Astrocyte (in vitro differentiated cells and primary cell): ENCODE results near the gene NDUFA8. TPM values are rescaled to one million over a fixed set of nuclear protein-coding genes. Genes with fewer than 3 reads are reported as not detected.

Experiments
- DNase-seq: peaks from one replicate; pipeline ENCODE4 v3.0.0-alpha.2; 2010; ENCODE audit warnings: low read depth
- FAIRE-seq: peaks from 2 replicates; lab custom pipeline; 2011; peaks lifted over from hg19 to GRCh38; lab: Jason Lieb, UNC
- H2AFZ ChIP-seq: 2 replicates; pipeline ENCODE4 v1.6.0; 2012; ENCODE audit warnings: low read depth, low read length, inconsistent platforms
- H3K27ac ChIP-seq: 2 replicates; pipeline ENCODE4 v1.5.1; 2011; ENCODE audit warnings: low read depth, low read length, inconsistent platforms
- H3K27me3 ChIP-seq: 2 replicates; pipeline ENCODE4 v1.6.0; 2011; ENCODE audit warnings: low read length, inconsistent platforms; ENCODE audit not compliant: insufficient read depth
- H3K36me3 ChIP-seq: 2 replicates; pipeline ENCODE4 v1.5.1; 2011; ENCODE audit warnings: low read length, inconsistent platforms; ENCODE audit not compliant: insufficient read depth
- H3K4me1 ChIP-seq: 2 replicates; pipeline ENCODE4 v1.5.1; 2011; ENCODE audit warnings: low read length, inconsistent platforms; ENCODE audit not compliant: insufficient read depth
- H3K4me2 ChIP-seq: 2 replicates; pipeline ENCODE4 v1.6.0; 2012; ENCODE audit warnings: low read length, inconsistent platforms
- H3K4me3 ChIP-seq: 2 replicates; pipeline ENCODE4 v1.5.1; 2011; ENCODE audit warnings: low read depth, mild to moderate bottlenecking, low read length, inconsistent platforms; ENCODE audit not compliant: insufficient read depth
- H3K79me2 ChIP-seq: 2 replicates; pipeline ENCODE4 v1.6.0; 2012; ENCODE audit warnings: mild to moderate bottlenecking, low read length, inconsistent platforms; ENCODE audit not compliant: insufficient read depth
- H3K9ac ChIP-seq: 2 replicates; pipeline ENCODE4 v1.6.0; 2012; ENCODE audit warnings: mild to moderate bottlenecking, low read length, inconsistent platforms
- H3K9me3 ChIP-seq: 2 replicates; pipeline ENCODE4 v1.5.1; 2012; ENCODE audit warnings: low read depth, mild to moderate bottlenecking, low read length, inconsistent platforms; ENCODE audit not compliant: insufficient read depth
- H4K20me1 ChIP-seq: 2 replicates; pipeline ENCODE4 v1.6.0; 2012; ENCODE audit warnings: low read length, inconsistent platforms; ENCODE audit not compliant: insufficient read depth
- H3K27ac Mint-ChIP-seq: one replicate; pipeline ENCODE4 v1.8.0; 2021; ENCODE audit warnings: mild to moderate bottlenecking, mixed read lengths; ENCODE audit not compliant: unreplicated experiment
- H3K27me3 Mint-ChIP-seq: one replicate; pipeline ENCODE4 v1.8.0; 2021; ENCODE audit warnings: low read depth, mixed read lengths; ENCODE audit not compliant: unreplicated experiment
- H3K36me3 Mint-ChIP-seq: one replicate; pipeline ENCODE4 v1.8.0; 2021; ENCODE audit warnings: low read depth, mixed read lengths; ENCODE audit not compliant: unreplicated experiment
- H3K4me1 Mint-ChIP-seq: one replicate; pipeline ENCODE4 v1.8.0; 2021; ENCODE audit warnings: low read depth, mixed read lengths; ENCODE audit not compliant: unreplicated experiment
- H3K4me3 Mint-ChIP-seq: one replicate; pipeline ENCODE4 v1.8.0; 2021; ENCODE audit warnings: mild to moderate bottlenecking, moderate library complexity, mixed read lengths; ENCODE audit not compliant: unreplicated experiment
- H3K9me3 Mint-ChIP-seq: one replicate; pipeline ENCODE4 v1.8.0; 2021; ENCODE audit warnings: mild to moderate bottlenecking, mixed read lengths; ENCODE audit not compliant: unreplicated experiment
- EZH2 ChIP-seq: IDR thresholded peaks from 2 replicates; pipeline ENCODE4 v1.6.1; 2012; ENCODE audit warnings: mild to moderate bottlenecking, low read length, inconsistent platforms; ENCODE audit not compliant: insufficient read depth
- total RNA-seq: library from RNA; stranded (reverse); gene quantifications from 2 replicates; pipeline ENCODE4 v1.2.1, GENCODE V29; 2021
- TF ChIP-seq, protein P1 (sequence below): IDR thresholded peaks from 2 replicates; pipeline ENCODE4 v1.5.1; 2011; ENCODE audit warnings: low read depth, mild to moderate bottlenecking, inconsistent platforms, low read length, moderate library complexity; ENCODE audit not compliant: insufficient read depth

Gene NDUFA8
- total RNA-seq, 1 donor from 2014 or later = 52.3 TPM

DNA sequence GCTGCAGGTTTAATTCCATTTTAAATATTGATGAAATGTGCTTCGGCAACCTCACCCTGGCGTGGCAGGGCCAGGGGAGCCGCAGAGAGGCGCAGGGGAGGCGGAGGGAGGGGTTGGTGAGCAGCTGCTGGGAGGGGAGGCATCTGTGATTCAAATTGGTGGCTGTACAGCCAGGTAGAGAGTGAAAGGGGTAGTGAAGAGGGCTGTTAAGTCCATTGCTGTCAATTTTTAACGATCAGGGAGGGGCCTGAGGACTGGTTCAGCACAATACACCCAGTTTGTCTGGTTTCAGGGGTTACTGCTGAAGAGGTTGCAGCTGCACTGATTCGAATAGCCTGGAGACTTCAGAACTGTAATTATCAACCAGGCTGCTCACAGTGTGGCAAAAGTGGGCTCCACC is 37.8 kb upstream of the NDUFA8 start:
- H3K4me1 Mint-ChIP-seq = peaks cover 14% of the 10 kb centered on the region
- TF ChIP-seq, protein P1, sequence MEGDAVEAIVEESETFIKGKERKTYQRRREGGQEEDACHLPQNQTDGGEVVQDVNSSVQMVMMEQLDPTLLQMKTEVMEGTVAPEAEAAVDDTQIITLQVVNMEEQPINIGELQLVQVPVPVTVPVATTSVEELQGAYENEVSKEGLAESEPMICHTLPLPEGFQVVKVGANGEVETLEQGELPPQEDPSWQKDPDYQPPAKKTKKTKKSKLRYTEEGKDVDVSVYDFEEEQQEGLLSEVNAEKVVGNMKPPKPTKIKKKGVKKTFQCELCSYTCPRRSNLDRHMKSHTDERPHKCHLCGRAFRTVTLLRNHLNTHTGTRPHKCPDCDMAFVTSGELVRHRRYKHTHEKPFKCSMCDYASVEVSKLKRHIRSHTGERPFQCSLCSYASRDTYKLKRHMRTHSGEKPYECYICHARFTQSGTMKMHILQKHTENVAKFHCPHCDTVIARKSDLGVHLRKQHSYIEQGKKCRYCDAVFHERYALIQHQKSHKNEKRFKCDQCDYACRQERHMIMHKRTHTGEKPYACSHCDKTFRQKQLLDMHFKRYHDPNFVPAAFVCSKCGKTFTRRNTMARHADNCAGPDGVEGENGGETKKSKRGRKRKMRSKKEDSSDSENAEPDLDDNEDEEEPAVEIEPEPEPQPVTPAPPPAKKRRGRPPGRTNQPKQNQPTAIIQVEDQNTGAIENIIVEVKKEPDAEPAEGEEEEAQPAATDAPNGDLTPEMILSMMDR = no peak
- no peak for TF ChIP-seq EZH2
- Histone ChIP-seq H3K9me3 (no peaks in the 10 kb centered on the region), H3K9ac (no peak overlapping the region), H3K79me2 (no peaks in the 10 kb centered on the region), H2AFZ (no peak overlapping the region), H3K27me3 (peaks cover 13% of the 10 kb centered on the region), H3K4me2 (no peak overlapping the region), H3K36me3 (no peaks in the 10 kb centered on the region), H3K4me3 (no peak overlapping the region), H3K4me1 (peaks cover 5% of the 10 kb centered on the region), H3K27ac (no peak overlapping the region), H4K20me1 (no peaks in the 10 kb centered on the region)
- DNase-seq = no peak
- no peak overlapping the region for H3K4me3 Mint-ChIP-seq
- H3K36me3 Mint-ChIP-seq = no peaks in the 10 kb centered on the region
- H3K27ac Mint-ChIP-seq = no peak overlapping the region
- no peak for FAIRE-seq
- H3K27me3 Mint-ChIP-seq = peaks cover 44% of the 10 kb centered on the region
- H3K9me3 Mint-ChIP-seq = no peaks in the 10 kb centered on the region

DNA sequence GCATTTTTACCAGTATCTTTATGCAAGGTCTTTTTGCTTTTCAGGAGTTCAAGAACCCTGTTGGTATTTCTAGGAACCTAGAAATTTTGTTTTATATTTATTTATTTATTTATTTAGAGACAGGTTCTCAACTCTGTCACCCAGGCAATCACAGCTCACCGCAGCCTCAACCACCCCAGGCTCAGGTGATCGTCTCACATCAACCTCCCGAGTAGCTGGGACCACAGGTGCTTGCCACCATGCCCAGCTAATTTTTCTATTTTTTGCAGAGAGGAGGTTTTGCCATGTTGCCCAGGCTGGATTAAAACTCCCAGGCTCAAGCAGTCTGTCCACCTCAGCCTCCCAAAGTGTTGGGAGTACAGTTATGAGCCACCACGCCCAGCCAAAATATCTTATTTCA is 36.3 kb upstream of the NDUFA8 start:
- no peak for FAIRE-seq
- Histone ChIP-seq H2AFZ (no peak overlapping the region), H3K4me3 (no peak overlapping the region), H3K36me3 (no peaks in the 10 kb centered on the region), H4K20me1 (no peaks in the 10 kb centered on the region), H3K9ac (no peak overlapping the region), H3K79me2 (no peaks in the 10 kb centered on the region), H3K27ac (no peak overlapping the region), H3K27me3 (peaks cover 16% of the 10 kb centered on the region), H3K4me1 (no peaks in the 10 kb centered on the region), H3K4me2 (no peak overlapping the region), H3K9me3 (no peaks in the 10 kb centered on the region)
- Mint-ChIP-seq H3K9me3 (no peaks in the 10 kb centered on the region), H3K4me3 (no peak overlapping the region), H3K27me3 (peaks cover 51% of the 10 kb centered on the region), H3K4me1 (peaks cover 2% of the 10 kb centered on the region), H3K36me3 (peaks cover 2% of the 10 kb centered on the region), H3K27ac (no peak overlapping the region)
- DNase-seq = no peak
- TF ChIP-seq, protein P1 = no peak
- TF ChIP-seq EZH2 = no peak

DNA sequence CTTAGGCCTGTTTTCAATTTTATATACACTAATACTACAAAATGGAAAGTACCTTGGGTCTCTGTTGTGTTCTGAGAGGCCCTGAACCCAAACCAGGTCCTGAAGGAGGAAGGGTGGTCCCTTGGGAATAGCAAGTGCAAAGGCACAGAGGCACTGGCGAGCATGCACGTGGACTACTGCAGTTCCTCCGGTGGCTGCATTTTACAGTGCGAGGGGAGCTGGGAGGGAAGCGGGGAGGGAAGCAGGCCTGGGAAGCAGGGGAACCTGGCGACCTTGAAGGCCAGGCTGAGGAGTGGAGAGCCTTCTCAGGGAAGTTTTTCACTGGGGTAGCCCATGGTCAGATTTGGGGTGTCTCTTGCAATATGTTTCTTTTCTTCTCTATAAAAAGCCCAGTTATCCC is 34.1 kb upstream of the NDUFA8 start:
- FAIRE-seq = no peak
- H2AFZ ChIP-seq = no peak overlapping the region
- H3K27ac ChIP-seq = no peak overlapping the region
- H3K4me1 ChIP-seq = no peaks in the 10 kb centered on the region
- H3K79me2 ChIP-seq = no peaks in the 10 kb centered on the region
- TF ChIP-seq, protein P1 = no peak
- TF ChIP-seq EZH2 = no peak
- H4K20me1 ChIP-seq = no peaks in the 10 kb centered on the region
- no peaks in the 10 kb centered on the region for H3K9me3 ChIP-seq
- Mint-ChIP-seq H3K27ac (no peak overlapping the region), H3K9me3 (no peaks in the 10 kb centered on the region), H3K4me3 (no peak overlapping the region), H3K36me3 (peaks cover 2% of the 10 kb centered on the region), H3K4me1 (peaks cover 2% of the 10 kb centered on the region), H3K27me3 (peaks cover 43% of the 10 kb centered on the region)
- no peaks in the 10 kb centered on the region for H3K36me3 ChIP-seq
- peaks cover 15% of the 10 kb centered on the region for H3K27me3 ChIP-seq
- no peak for DNase-seq
- H3K4me3 ChIP-seq = no peak overlapping the region
- H3K9ac ChIP-seq = no peak overlapping the region
- H3K4me2 ChIP-seq = no peak overlapping the region
